K562 (cell line): ENCODE data around the gene ZNF699. TPM values are rescaled to one million over a fixed set of nuclear protein-coding genes. Genes with fewer than 3 reads are reported as not detected.

Experiments
- CHD4 ChIP-seq: fragments of 200-600 bp; sonication (generic); IDR thresholded peaks from 3 replicates; pipeline ENCODE4 v1.6.1; 2012; ENCODE audit warnings: low read depth, mild to moderate bottlenecking, mixed read lengths, low read length, inconsistent platforms; ENCODE audit not compliant: insufficient read depth, insufficient replicate concordance, poor library complexity, severe bottlenecking
- ZNF77 ChIP-seq: fragments of 250-450 bp; sonication (Bioruptor Pico); IDR thresholded peaks from 2 replicates; pipeline ENCODE4 v1.5.0; 2020
- polyA plus RNA-seq, 8 experiments: library from polyadenylated mRNA; depleted of rRNA in 4 of 8; stranded (reverse) in 5 of 8; unstranded in 3 of 8; fragments of >200 nt; fragmentation: Nextera tagmentation in 2 of 8; fragmentation: Illumina TruSeq in 1 of 8; extraction: Ambion mirVana in 2 of 8; extraction: Trizol in 1 of 8; gene quantifications; 2 replicates each; pipeline versions ENCODE4 v1.2.1 to v1.2.3, GENCODE V29; 2011 to 2014; ENCODE audit warnings: inconsistent platforms in 1 of 8, missing spikeins in 1 of 8
- total RNA-seq, 7 experiments: library from RNA; depleted of rRNA in 6 of 7; stranded (reverse); fragments of >200 nt in 6 of 7; fragmentation: Illumina TruSeq in 2 of 7; extraction: Trizol in 2 of 7; gene quantifications; 2 replicates each; pipeline versions ENCODE4 v1.2.1 to v1.2.3, GENCODE V29; 2011 to 2021; ENCODE audit warnings: low replicate concordance in 1 of 7
- TF ChIP-seq, protein P1 (sequence below): fragments of 200-600 bp; sonication (generic); IDR thresholded peaks from one replicate; pipeline ENCODE4 v1.6.1; 2012; ENCODE audit warnings: mild to moderate bottlenecking, low read depth, low read length, inconsistent platforms
- TF ChIP-seq, protein P2 (sequence below): fragments of 450-650 bp; formaldehyde crosslinking; IDR thresholded peaks from 2 replicates; pipeline ENCODE4 v1.4.0; 2020; ENCODE audit warnings: mild to moderate bottlenecking, moderate library complexity

Gene ZNF699
- total and polyA plus RNA-seq, 9 of the 15 experiments (the other 6 are each of a cell fraction or from before 2014, with no cell fraction given), result 0.08 to 4.1 (median 3.1) TPM

DNA sequence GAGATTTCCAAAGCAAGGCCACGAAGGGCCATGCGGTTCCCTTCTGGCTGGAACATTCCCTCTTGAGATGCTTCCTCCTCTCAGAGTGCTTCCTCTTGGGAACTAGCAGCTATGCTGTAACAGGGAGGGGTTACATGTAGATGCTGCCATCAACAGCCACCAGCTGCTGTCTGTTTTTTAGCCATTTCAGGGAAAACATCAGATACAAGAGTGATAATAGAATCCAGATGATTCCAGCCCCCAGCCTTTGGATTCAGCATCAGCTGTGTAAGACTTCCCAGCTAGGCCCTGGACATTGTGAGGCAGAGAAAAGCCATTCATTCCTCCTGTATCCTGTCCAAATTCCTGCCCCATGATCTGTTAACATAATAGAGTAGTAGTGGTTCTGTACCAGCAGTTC is 45.0 kb upstream of the ZNF699 start (continued):
- TF ChIP-seq, protein P1, sequence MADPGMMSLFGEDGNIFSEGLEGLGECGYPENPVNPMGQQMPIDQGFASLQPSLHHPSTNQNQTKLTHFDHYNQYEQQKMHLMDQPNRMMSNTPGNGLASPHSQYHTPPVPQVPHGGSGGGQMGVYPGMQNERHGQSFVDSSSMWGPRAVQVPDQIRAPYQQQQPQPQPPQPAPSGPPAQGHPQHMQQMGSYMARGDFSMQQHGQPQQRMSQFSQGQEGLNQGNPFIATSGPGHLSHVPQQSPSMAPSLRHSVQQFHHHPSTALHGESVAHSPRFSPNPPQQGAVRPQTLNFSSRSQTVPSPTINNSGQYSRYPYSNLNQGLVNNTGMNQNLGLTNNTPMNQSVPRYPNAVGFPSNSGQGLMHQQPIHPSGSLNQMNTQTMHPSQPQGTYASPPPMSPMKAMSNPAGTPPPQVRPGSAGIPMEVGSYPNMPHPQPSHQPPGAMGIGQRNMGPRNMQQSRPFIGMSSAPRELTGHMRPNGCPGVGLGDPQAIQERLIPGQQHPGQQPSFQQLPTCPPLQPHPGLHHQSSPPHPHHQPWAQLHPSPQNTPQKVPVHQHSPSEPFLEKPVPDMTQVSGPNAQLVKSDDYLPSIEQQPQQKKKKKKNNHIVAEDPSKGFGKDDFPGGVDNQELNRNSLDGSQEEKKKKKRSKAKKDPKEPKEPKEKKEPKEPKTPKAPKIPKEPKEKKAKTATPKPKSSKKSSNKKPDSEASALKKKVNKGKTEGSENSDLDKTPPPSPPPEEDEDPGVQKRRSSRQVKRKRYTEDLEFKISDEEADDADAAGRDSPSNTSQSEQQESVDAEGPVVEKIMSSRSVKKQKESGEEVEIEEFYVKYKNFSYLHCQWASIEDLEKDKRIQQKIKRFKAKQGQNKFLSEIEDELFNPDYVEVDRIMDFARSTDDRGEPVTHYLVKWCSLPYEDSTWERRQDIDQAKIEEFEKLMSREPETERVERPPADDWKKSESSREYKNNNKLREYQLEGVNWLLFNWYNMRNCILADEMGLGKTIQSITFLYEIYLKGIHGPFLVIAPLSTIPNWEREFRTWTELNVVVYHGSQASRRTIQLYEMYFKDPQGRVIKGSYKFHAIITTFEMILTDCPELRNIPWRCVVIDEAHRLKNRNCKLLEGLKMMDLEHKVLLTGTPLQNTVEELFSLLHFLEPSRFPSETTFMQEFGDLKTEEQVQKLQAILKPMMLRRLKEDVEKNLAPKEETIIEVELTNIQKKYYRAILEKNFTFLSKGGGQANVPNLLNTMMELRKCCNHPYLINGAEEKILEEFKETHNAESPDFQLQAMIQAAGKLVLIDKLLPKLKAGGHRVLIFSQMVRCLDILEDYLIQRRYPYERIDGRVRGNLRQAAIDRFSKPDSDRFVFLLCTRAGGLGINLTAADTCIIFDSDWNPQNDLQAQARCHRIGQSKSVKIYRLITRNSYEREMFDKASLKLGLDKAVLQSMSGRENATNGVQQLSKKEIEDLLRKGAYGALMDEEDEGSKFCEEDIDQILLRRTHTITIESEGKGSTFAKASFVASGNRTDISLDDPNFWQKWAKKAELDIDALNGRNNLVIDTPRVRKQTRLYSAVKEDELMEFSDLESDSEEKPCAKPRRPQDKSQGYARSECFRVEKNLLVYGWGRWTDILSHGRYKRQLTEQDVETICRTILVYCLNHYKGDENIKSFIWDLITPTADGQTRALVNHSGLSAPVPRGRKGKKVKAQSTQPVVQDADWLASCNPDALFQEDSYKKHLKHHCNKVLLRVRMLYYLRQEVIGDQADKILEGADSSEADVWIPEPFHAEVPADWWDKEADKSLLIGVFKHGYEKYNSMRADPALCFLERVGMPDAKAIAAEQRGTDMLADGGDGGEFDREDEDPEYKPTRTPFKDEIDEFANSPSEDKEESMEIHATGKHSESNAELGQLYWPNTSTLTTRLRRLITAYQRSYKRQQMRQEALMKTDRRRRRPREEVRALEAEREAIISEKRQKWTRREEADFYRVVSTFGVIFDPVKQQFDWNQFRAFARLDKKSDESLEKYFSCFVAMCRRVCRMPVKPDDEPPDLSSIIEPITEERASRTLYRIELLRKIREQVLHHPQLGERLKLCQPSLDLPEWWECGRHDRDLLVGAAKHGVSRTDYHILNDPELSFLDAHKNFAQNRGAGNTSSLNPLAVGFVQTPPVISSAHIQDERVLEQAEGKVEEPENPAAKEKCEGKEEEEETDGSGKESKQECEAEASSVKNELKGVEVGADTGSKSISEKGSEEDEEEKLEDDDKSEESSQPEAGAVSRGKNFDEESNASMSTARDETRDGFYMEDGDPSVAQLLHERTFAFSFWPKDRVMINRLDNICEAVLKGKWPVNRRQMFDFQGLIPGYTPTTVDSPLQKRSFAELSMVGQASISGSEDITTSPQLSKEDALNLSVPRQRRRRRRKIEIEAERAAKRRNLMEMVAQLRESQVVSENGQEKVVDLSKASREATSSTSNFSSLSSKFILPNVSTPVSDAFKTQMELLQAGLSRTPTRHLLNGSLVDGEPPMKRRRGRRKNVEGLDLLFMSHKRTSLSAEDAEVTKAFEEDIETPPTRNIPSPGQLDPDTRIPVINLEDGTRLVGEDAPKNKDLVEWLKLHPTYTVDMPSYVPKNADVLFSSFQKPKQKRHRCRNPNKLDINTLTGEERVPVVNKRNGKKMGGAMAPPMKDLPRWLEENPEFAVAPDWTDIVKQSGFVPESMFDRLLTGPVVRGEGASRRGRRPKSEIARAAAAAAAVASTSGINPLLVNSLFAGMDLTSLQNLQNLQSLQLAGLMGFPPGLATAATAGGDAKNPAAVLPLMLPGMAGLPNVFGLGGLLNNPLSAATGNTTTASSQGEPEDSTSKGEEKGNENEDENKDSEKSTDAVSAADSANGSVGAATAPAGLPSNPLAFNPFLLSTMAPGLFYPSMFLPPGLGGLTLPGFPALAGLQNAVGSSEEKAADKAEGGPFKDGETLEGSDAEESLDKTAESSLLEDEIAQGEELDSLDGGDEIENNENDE, result no peak
- TF ChIP-seq, protein P2, sequence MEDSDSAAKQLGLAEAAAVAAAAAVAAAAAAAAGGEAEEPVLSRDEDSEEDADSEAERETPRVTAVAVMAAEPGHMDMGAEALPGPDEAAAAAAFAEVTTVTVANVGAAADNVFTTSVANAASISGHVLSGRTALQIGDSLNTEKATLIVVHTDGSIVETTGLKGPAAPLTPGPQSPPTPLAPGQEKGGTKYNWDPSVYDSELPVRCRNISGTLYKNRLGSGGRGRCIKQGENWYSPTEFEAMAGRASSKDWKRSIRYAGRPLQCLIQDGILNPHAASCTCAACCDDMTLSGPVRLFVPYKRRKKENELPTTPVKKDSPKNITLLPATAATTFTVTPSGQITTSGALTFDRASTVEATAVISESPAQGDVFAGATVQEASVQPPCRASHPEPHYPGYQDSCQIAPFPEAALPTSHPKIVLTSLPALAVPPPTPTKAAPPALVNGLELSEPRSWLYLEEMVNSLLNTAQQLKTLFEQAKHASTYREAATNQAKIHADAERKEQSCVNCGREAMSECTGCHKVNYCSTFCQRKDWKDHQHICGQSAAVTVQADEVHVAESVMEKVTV, result no peak
- no peak for TF ChIP-seq ZNF77 (CRISPR knock-in tag)
- TF ChIP-seq CHD4, result no peak
